ENCODE results near the gene ENTR1. TPM values are rescaled to one million over a fixed set of nuclear protein-coding genes. Genes with fewer than 3 reads are reported as not detected.

ENTR1 gene
- total and polyA plus RNA-seq, 2 donors (not counting 1 experiment from before 2014, with no cell fraction given) = 77.7 to 86.3 TPM

GRCh38 chr9:136447173-136447778 lies 36.9 kb upstream of the ENTR1 start:
- DNase-seq = no peak
- ChIA-PET CTCF (no interaction called here), POLR2A (no interaction called here)
- Histone ChIP-seq H3K9me3 (ENCODE audit: control extremely low read depth in 1 of 3, control insufficient read depth in 2 of 3, insufficient read depth in 1 of 3, low read length in 2 of 3) (no peaks in the 10 kb centered on the region), H3K4me3 (ENCODE audit: control extremely low read depth in 1 of 5, extremely low read depth in 1 of 5, insufficient read depth in 1 of 5, low read depth in 2 of 5, low read length in 4 of 5) (no peak overlapping the region), H3K79me2 (ENCODE audit: control insufficient read depth, insufficient read depth, low read length) (peaks cover 10% of the 10 kb centered on the region), H3K9ac (ENCODE audit: low read length) (no peak overlapping the region), H2AFZ (ENCODE audit: insufficient read depth, low read depth, low read length, poor library complexity, severe bottlenecking) (no peak overlapping the region), H3K27ac (ENCODE audit: low read length in 2 of 2) (no peak overlapping the region), H3K27me3 (replicated peaks in 1 of 4; ENCODE audit: control extremely low read depth in 1 of 4, control insufficient read depth in 3 of 4, insufficient read depth in 4 of 4, low read length in 3 of 4) (no peaks in the 10 kb centered on the region), H3K36me3 (replicated peaks in 1 of 2; ENCODE audit: control extremely low read depth in 1 of 2, control insufficient read depth in 1 of 2, extremely low read depth in 1 of 2, insufficient read depth in 2 of 2, low read length in 1 of 2) (peaks cover 6 to 76% of the 10 kb centered on the region in 2 experiments), H3K4me2 (replicated peaks; ENCODE audit: low read depth, low read length, poor library complexity, severe bottlenecking) (no peak overlapping the region), H4K20me1 (ENCODE audit: control insufficient read depth, insufficient read depth, low read length, poor library complexity, severe bottlenecking) (peaks cover 25% of the 10 kb centered on the region), H3K4me1 (ENCODE audit: control insufficient read depth in 2 of 2, insufficient read depth in 2 of 2, low read length in 2 of 2) (no peaks in the 10 kb centered on the region)
- no peak for ATAC-seq (ENCODE audit: low read depth)
- TF ChIP-seq EZH2 (IDR thresholded peaks at IDR 0.05; ENCODE audit: borderline replicate concordance, insufficient read depth, low read depth, low read length, poor library complexity, severe bottlenecking) (no peak), CTCF (IDR thresholded peaks at IDR 0.05) (no peak)
- no peak overlapping the region for H3K4me3 Mint-ChIP-seq
- peaks cover 2% of the 10 kb centered on the region for H3K4me1 Mint-ChIP-seq
- intact Hi-C loops (cut with micrococcal nuclease) = no loop called here
- H3K9me3 Mint-ChIP-seq (ENCODE audit: insufficient read depth) = no peaks in the 10 kb centered on the region
- no peak overlapping the region for H3K27ac Mint-ChIP-seq
- H3K27me3 Mint-ChIP-seq = no peaks in the 10 kb centered on the region
- WGBS (ENCODE audit: insufficient coverage) = 95% methylated on average over 27 of the region's 27 CpGs

- H3K27ac Mint-ChIP-seq = no peak overlapping the region
Measured at GRCh38 chr9:136445799-136446198, 35.4 kb upstream of the ENTR1 start.

More at GRCh38 chr9:136445799-136446198, 35.4 kb upstream of the ENTR1 start:
- peaks cover 17% of the 10 kb centered on the region for H4K20me1 ChIP-seq (ENCODE audit: control insufficient read depth, insufficient read depth, low read length, poor library complexity, severe bottlenecking)
- no peak overlapping the region for H3K27ac ChIP-seq (ENCODE audit: low read length in 2 of 2)
- peaks cover 6 to 68% of the 10 kb centered on the region in 2 experiments for H3K36me3 ChIP-seq (replicated peaks in 1 of 2; ENCODE audit: control extremely low read depth in 1 of 2, control insufficient read depth in 1 of 2, extremely low read depth in 1 of 2, insufficient read depth in 2 of 2, low read length in 1 of 2)
- no peak overlapping the region for H3K9ac ChIP-seq (ENCODE audit: low read length)
- Mint-ChIP-seq H3K27me3 (no peaks in the 10 kb centered on the region), H3K4me1 (peaks cover 2% of the 10 kb centered on the region), H3K4me3 (no peak overlapping the region), H3K9me3 (ENCODE audit: insufficient read depth) (no peaks in the 10 kb centered on the region)
- intact Hi-C loops (cut with micrococcal nuclease) = no loop called here
- H3K4me1 ChIP-seq (ENCODE audit: control insufficient read depth in 2 of 2, insufficient read depth in 2 of 2, low read length in 2 of 2) = no peaks in the 10 kb centered on the region
- H3K79me2 ChIP-seq (ENCODE audit: control insufficient read depth, insufficient read depth, low read length) = peaks cover 2% of the 10 kb centered on the region
- no peaks in the 10 kb centered on the region for H3K9me3 ChIP-seq (ENCODE audit: control extremely low read depth in 1 of 3, control insufficient read depth in 2 of 3, insufficient read depth in 1 of 3, low read length in 2 of 3)
- ATAC-seq (ENCODE audit: low read depth) (no peak), DNase-seq (no peak)
- POLR2A ChIA-PET = no interaction called here
- CTCF ChIA-PET = no interaction called here
- H3K4me2 ChIP-seq (replicated peaks; ENCODE audit: low read depth, low read length, poor library complexity, severe bottlenecking) = no peak overlapping the region
- H3K27me3 ChIP-seq (replicated peaks in 1 of 4; ENCODE audit: control extremely low read depth in 1 of 4, control insufficient read depth in 3 of 4, insufficient read depth in 4 of 4, low read length in 3 of 4) = no peaks in the 10 kb centered on the region
- no peak overlapping the region for H3K4me3 ChIP-seq (ENCODE audit: control extremely low read depth in 1 of 5, extremely low read depth in 1 of 5, insufficient read depth in 1 of 5, low read depth in 2 of 5, low read length in 4 of 5)
- WGBS (ENCODE audit: insufficient coverage) = 92% methylated on average over 6 of the region's 7 CpGs
- H2AFZ ChIP-seq (ENCODE audit: insufficient read depth, low read depth, low read length, poor library complexity, severe bottlenecking) = no peak overlapping the region
- TF ChIP-seq EZH2 (IDR thresholded peaks at IDR 0.05; ENCODE audit: borderline replicate concordance, insufficient read depth, low read depth, low read length, poor library complexity, severe bottlenecking) (no peak), CTCF (IDR thresholded peaks at IDR 0.05) (no peak)

Data from B cell (primary cell).